Activated T-cell treated with anti-CD3 and anti-CD28 coated beads, Interleukin-2, amount 50 U/mL, for 72 hours (primary cell): ENCODE measurements around the gene SH3GL1. TPM values are rescaled to one million over a fixed set of nuclear protein-coding genes. Genes with fewer than 3 reads are reported as not detected.

ENCODE experiments used
- ATAC-seq, 2 donors: fragments of 150-1000 bp; cut with Tn5 transposase; replicated peaks in 1 of 2; 2 replicates each; pipeline ENCODE4 v1.10.0; 2021; ENCODE audit warnings: moderate library complexity in 2 of 2, mild to moderate bottlenecking in 1 of 2
- DNase-seq, 2 donors: peaks; one replicate each; pipeline ENCODE4 v3.0.0; 2021 to 2022; ENCODE audit warnings: mixed read lengths in 1 of 2
- H3K27ac Mint-ChIP-seq: one replicate; pipeline ENCODE4 v1.8.0; 2022; ENCODE audit warnings: mild to moderate bottlenecking, moderate library complexity, mixed read lengths
- H3K27me3 Mint-ChIP-seq: one replicate; pipeline ENCODE4 v1.8.0; 2022; ENCODE audit warnings: low read depth, mixed read lengths
- H3K36me3 Mint-ChIP-seq, 2 donors: one replicate each; pipeline ENCODE4 v1.8.0; 2022; ENCODE audit warnings: mixed read lengths in 2 of 2, mild to moderate bottlenecking in 1 of 2; ENCODE audit not compliant: insufficient read depth in 2 of 2
- H3K4me1 Mint-ChIP-seq: one replicate; pipeline ENCODE4 v1.8.0; 2022; ENCODE audit warnings: low read depth, mixed read lengths
- H3K4me3 Mint-ChIP-seq, 2 donors: one replicate each; pipeline ENCODE4 v1.8.0; 2022; ENCODE audit warnings: mild to moderate bottlenecking in 2 of 2, mixed read lengths in 2 of 2, moderate library complexity in 2 of 2
- H3K9me3 Mint-ChIP-seq, 2 donors: one replicate each; pipeline ENCODE4 v1.8.0; 2022; ENCODE audit warnings: mixed read lengths in 2 of 2
- total RNA-seq, 2 donors: library from RNA; stranded (reverse); gene quantifications; one replicate each; pipeline ENCODE4 v1.2.3, GENCODE V29; 2022

Gene SH3GL1, protein sequence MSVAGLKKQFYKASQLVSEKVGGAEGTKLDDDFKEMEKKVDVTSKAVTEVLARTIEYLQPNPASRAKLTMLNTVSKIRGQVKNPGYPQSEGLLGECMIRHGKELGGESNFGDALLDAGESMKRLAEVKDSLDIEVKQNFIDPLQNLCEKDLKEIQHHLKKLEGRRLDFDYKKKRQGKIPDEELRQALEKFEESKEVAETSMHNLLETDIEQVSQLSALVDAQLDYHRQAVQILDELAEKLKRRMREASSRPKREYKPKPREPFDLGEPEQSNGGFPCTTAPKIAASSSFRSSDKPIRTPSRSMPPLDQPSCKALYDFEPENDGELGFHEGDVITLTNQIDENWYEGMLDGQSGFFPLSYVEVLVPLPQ
- 10 to 100 TPM; 40.6 TPM for total RNA-seq

- H3K4me3 Mint-ChIP-seq: peak within 1 kb of the TSS; percentile 87 to 96
- DNase-seq (peak; percentile 91 to 94), ATAC-seq (peak; percentile 72 to 74)
- peaks cover 0 to 1% of the 10 kb centered on the region in 2 donors for H3K9me3 Mint-ChIP-seq
- H3K4me1 Mint-ChIP-seq: peaks cover 76% of the 10 kb centered on the region
- H3K27ac Mint-ChIP-seq: peak within 1 kb of the TSS; percentile 93
- peaks cover 10 to 11% of the 10 kb centered on the region in 2 donors for H3K36me3 Mint-ChIP-seq
- H3K27me3 Mint-ChIP-seq: no peaks in the 10 kb centered on the region
Observed at GRCh38 chr19:4400135-4400936, at the start of gene SH3GL1. Gene SH3GL1 (minus strand): TSS chr19:4400547. CDS start chr19:4400368, 179 bp downstream.

DNA sequence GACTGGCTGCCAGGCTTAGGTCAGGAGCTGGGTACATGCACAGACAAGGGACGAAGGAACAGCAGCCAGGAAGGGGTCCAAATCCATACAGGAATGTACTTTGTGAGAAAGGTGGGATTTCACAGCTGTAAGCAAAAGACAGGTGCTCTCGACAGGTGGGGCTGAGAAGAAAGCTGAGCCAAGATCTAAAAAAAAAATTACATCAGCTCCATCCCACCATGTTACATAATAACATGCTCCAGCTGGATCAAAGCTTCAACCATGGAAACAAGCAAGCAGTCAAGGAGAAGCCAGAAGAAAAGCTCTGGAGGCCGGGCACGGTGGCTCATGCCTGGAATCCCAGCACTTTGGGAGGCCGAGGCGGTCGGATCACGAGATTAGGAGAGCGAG, 49.3 kb upstream of the SH3GL1 start:
- ATAC-seq: no peak
- Mint-ChIP-seq H3K4me1 (no peaks in the 10 kb centered on the region), H3K36me3 (peaks cover 0 to 3% of the 10 kb centered on the region in 2 donors), H3K27ac (no peak overlapping the region), H3K9me3 (no peaks in the 10 kb centered on the region), H3K27me3 (no peaks in the 10 kb centered on the region), H3K4me3 (no peak overlapping the region)
- no peak for DNase-seq

DNA sequence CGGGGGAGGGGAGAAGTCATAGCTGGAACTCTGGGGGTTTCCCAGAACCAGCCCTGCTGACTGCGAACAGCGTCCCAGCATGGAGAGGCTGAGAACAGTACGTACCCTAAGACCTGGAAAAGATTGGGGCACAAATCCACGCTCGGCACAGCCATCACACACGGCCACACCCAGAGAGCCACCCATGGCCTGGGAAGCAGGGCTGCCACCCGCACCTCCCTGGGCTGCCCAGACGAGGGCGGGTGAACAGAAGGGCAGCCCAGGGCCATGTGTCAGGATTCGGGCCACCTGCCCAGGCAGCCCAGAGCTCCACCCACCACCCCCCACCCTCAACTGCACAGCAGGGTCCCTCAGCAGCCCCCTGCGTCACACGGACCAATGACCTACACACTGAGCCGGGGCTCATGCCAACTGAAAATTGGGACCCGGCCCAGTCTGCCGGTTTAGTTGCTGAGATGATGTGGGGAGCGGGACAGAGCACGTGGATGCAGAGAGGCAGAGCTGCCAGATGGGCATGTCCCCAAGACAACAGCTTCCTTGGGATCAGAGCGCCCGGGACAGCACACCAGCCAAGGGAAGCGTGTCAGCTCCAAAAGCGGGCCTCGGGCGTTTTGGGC, 48.8 kb upstream of the SH3GL1 start:
- no peak for DNase-seq
- no peaks in the 10 kb centered on the region for H3K4me1 Mint-ChIP-seq
- peaks cover 0 to 7% of the 10 kb centered on the region in 2 donors for H3K36me3 Mint-ChIP-seq
- H3K9me3 Mint-ChIP-seq: no peaks in the 10 kb centered on the region
- H3K27ac Mint-ChIP-seq: no peak overlapping the region
- H3K4me3 Mint-ChIP-seq: no peak overlapping the region
- no peak for ATAC-seq
- H3K27me3 Mint-ChIP-seq: no peaks in the 10 kb centered on the region

GRCh38 chr19:4448147-4448985, 48.0 kb upstream of the SH3GL1 start:
- Mint-ChIP-seq H3K27ac (no peak overlapping the region), H3K4me1 (no peaks in the 10 kb centered on the region)

DNA sequence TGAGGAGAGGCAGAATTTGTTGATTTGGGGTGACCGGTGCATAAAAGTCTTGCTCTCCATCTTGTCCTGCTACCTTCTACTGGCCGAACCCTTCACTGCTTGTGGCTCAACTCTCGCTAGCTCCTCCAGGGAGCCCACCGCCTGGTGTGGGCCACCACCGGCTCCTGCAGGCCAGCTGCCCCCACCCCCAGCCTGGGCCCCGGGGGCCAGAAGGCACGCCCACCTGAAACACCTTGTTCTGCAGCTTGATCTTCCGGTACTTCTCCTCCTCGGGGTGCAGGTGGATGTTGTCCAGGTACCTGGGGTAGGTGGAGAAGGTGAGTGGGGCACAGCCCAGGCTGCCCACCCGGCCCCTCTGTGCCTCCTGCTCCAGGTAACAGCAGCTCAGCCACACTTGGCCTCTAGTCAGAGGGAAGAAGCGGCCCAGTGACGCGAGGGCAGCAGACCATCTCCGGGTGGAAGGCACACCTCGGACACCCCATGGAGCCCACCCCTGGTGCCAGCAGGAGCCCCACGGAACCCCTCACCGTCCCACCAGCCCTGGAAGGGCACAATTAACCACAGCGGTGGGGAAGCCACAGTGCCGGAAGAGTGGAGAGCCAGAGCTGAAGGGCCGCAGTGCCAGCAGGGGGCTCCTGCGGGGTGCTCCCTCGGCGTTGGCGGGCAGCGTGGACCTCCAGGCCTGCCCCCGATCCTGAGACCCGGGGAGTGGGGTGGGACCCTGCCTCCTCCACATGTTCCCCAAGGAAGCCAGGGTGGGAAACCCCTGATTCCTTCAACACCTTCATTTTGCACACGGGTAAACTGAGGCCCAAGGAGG, 47.2 kb upstream of the SH3GL1 start:
- Mint-ChIP-seq H3K27me3 (no peaks in the 10 kb centered on the region), H3K27ac (no peak overlapping the region)
- ATAC-seq: no peak

More at GRCh38 chr19:4448147-4448985, 48.0 kb upstream of the SH3GL1 start:
- ATAC-seq: no peak
- DNase-seq: no peak
- Mint-ChIP-seq H3K4me3 (no peak overlapping the region), H3K36me3 (peaks cover 0 to 7% of the 10 kb centered on the region in 2 donors), H3K27me3 (no peaks in the 10 kb centered on the region), H3K9me3 (no peaks in the 10 kb centered on the region)

DNA sequence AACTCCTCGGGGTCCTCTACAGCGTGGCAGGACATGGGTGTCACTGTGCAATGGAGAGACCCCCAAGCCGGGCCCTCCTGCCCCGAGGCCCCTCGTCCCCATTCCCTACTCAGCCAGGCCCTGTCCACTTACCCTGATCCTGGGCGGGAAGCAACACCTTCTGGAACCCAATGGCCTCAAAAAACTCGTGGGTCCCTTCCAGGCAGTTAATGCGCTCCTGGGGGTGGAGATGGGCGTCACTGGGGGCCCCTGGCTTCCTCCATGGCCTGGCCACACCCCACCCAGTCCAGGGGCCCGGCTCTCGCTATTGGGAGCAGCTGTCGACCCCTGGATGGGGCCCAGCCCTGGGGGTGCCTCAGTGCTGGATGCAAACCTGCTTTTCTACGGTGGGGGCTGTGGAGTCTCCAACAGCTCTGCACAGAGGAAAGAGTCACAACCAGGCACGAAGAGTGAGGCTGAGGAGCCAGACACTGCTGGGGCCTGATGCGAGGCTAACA, 46.4 kb upstream of the SH3GL1 start:
- no peak for ATAC-seq
- Mint-ChIP-seq H3K36me3 (peaks cover 0 to 7% of the 10 kb centered on the region in 2 donors), H3K4me1 (no peaks in the 10 kb centered on the region), H3K27ac (no peak overlapping the region), H3K9me3 (no peaks in the 10 kb centered on the region), H3K27me3 (no peaks in the 10 kb centered on the region), H3K4me3 (no peak overlapping the region)
- no peak for DNase-seq

More for the DNA sequence above, 47.2 kb upstream of the SH3GL1 start:
- Mint-ChIP-seq H3K4me1 (no peaks in the 10 kb centered on the region), H3K9me3 (no peaks in the 10 kb centered on the region), H3K4me3 (no peak overlapping the region), H3K36me3 (peaks cover 0 to 7% of the 10 kb centered on the region in 2 donors)
- DNase-seq: no peak

DNA sequence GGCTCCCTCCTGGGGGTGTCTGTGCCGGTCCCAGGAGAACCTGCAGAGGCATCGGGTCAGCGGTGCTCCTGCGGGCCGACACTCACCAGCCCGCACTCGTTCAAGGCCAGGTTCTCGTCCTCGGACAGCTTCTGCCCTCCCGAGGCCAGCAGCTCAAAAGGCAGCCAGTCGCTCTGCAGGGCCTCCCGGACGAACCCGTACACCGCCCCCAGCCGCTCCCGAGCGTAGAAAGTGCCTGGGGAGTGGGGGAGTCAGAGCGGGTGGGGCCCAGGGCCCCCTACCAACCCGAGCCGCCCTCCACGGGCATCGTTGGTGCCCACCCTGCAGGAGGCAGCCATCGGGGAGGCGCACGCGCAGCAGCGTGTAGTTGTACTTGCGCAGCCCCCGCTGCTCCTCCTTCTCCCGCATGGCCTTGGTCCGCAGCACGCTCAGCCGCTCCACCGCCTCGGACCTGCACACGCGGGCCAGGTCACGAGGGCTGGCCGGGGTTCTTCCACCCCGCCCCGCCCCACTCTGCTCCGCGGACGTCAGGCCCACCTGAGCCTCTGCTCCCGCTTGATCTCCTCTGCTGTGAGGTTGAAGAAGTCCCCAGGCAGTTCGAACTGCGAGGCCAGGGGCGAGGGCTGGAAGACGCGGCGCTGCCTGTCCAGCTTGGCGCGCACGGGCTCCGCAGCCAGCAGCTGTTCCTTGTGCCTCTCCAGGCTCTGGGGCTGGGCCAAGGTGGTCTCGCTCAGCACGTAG, 45.8 kb upstream of the SH3GL1 start:
- ATAC-seq: no peak
- H3K4me3 Mint-ChIP-seq: no peak overlapping the region
- H3K4me1 Mint-ChIP-seq: no peaks in the 10 kb centered on the region
- DNase-seq: no peak
- no peaks in the 10 kb centered on the region for H3K9me3 Mint-ChIP-seq
- no peak overlapping the region for H3K27ac Mint-ChIP-seq
- no peaks in the 10 kb centered on the region for H3K27me3 Mint-ChIP-seq
- peaks cover 0 to 7% of the 10 kb centered on the region in 2 donors for H3K36me3 Mint-ChIP-seq

DNA sequence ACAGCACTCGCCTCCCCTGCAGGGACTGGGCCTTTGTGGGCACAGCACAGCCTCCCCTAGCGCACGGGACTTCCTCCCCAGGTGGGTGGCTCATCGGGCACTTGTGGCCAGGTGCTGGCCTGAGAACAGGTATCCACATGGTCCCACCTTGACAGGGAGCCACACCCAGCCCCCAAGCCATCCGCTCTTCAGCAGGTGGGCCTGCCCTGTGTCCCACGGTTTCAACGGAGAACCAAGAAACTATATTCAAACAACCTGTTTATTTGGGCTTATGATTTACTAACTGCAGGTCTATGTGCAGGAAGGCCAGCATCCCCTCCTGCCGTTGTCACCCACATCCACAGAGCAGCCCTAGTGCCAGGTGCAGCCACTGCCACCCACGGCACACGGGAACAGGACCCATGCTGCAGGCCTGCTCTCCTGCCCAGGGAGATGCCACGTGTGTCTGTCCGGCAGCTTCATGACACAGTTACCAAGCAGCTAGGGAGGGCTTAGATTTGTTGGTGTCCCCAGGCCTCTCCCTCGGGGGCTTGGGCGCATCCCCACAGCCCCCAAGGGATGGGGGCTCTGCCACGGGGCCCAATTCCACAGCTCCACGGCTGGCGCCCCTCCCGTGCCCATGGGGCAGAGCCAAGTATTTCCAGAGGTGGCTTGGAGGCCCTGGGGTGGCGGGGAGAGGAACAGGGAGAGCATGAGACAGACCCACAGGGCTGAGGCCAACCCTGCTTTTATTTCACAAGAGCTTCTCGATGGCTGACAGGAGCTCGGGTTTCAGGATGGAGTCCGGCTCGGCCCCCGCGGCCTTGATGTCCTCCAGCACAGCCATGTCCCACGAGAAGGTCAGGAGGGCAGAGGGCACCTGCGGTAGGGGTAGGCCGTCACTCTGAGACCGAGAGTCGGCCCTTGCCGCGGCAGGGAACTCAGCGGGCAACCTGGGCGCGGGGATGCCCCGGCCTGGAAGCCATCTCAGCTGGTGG, 44.7 kb upstream of the SH3GL1 start:
- Mint-ChIP-seq H3K27ac (no peak overlapping the region), H3K4me3 (no peak overlapping the region)
- ATAC-seq: no peak

GRCh38 chr19:4443966-4444764, 43.8 kb upstream of the SH3GL1 start:
- ATAC-seq: no peak
- Mint-ChIP-seq H3K27ac (no peak overlapping the region), H3K4me3 (no peak overlapping the region)

More for the DNA sequence above, 44.7 kb upstream of the SH3GL1 start:
- peaks cover 0 to 7% of the 10 kb centered on the region in 2 donors for H3K36me3 Mint-ChIP-seq
- no peaks in the 10 kb centered on the region for H3K4me1 Mint-ChIP-seq
- H3K9me3 Mint-ChIP-seq: no peaks in the 10 kb centered on the region
- no peak for DNase-seq
- H3K27me3 Mint-ChIP-seq: no peaks in the 10 kb centered on the region

GRCh38 chr19:4443188-4443587, 42.8 kb upstream of the SH3GL1 start:
- Mint-ChIP-seq H3K36me3 (peaks cover under 1 to 7% of the 10 kb centered on the region in 2 donors), H3K27me3 (no peaks in the 10 kb centered on the region), H3K4me1 (no peaks in the 10 kb centered on the region), H3K9me3 (no peaks in the 10 kb centered on the region), H3K27ac (no peak overlapping the region), H3K4me3 (no peak overlapping the region)
- ATAC-seq (no peak), DNase-seq (no peak)

More at GRCh38 chr19:4443966-4444764, 43.8 kb upstream of the SH3GL1 start:
- no peaks in the 10 kb centered on the region for H3K9me3 Mint-ChIP-seq
- peaks cover 0 to 6% of the 10 kb centered on the region in 2 donors for H3K36me3 Mint-ChIP-seq
- DNase-seq: no peak
- H3K4me1 Mint-ChIP-seq: no peaks in the 10 kb centered on the region
- H3K27me3 Mint-ChIP-seq: no peaks in the 10 kb centered on the region
